ENCODE measurements around the gene NBEA. TPM values are rescaled to one million over a fixed set of nuclear protein-coding genes. Genes with fewer than 3 reads are reported as not detected.

The NBEA gene
- total RNA-seq, 1 donor from 2014 or later, result 6.1 TPM

DNA sequence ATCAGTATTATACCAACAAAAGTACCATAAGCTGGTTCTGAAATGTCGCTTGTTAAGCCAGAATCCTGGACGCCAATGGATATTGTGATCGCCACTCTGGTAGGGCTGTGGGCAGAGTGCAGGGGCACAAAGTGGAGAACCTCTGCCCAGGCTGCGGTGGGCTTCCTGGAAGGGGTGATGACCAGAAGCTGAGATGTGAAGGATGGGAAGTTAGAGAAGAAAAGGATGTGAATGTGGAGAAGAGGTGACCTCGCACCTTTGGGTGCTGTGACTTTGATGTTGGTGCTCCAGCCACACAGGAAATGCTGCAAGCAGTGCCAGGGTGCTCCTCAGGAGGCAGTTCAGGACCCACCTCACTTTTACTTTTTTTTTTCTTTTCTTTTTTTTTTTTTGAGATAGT, 742.4 kb downstream of the NBEA start:
- Histone ChIP-seq H3K36me3 (ENCODE audit: control insufficient read depth, insufficient read depth, low read length) (no peaks in the 10 kb centered on the region), H3K27me3 (ENCODE audit: control insufficient read depth, insufficient read depth, low read length) (no peaks in the 10 kb centered on the region), H3K4me3 (ENCODE audit: low read depth, low read length) (no peak overlapping the region)
- DNase-seq (ENCODE audit: low read depth), result no peak
- TF ChIP-seq, protein P1, sequence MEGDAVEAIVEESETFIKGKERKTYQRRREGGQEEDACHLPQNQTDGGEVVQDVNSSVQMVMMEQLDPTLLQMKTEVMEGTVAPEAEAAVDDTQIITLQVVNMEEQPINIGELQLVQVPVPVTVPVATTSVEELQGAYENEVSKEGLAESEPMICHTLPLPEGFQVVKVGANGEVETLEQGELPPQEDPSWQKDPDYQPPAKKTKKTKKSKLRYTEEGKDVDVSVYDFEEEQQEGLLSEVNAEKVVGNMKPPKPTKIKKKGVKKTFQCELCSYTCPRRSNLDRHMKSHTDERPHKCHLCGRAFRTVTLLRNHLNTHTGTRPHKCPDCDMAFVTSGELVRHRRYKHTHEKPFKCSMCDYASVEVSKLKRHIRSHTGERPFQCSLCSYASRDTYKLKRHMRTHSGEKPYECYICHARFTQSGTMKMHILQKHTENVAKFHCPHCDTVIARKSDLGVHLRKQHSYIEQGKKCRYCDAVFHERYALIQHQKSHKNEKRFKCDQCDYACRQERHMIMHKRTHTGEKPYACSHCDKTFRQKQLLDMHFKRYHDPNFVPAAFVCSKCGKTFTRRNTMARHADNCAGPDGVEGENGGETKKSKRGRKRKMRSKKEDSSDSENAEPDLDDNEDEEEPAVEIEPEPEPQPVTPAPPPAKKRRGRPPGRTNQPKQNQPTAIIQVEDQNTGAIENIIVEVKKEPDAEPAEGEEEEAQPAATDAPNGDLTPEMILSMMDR (IDR thresholded peaks at IDR 0.05; ENCODE audit: insufficient read depth, low read length, poor library complexity, severe bottlenecking), result no peak

- no peaks in the 10 kb centered on the region for H3K36me3 ChIP-seq (ENCODE audit: control insufficient read depth, insufficient read depth, low read length)
- no peak for DNase-seq (ENCODE audit: low read depth)
- H3K4me3 ChIP-seq (ENCODE audit: low read depth, low read length), result no peak overlapping the region
- TF ChIP-seq, protein P1 (IDR thresholded peaks at IDR 0.05; ENCODE audit: insufficient read depth, low read length, poor library complexity, severe bottlenecking), result no peak
- H3K27me3 ChIP-seq (ENCODE audit: control insufficient read depth, insufficient read depth, low read length), result no peaks in the 10 kb centered on the region
Observed at GRCh38 chr13:35687336-35687735, 745.3 kb downstream of the NBEA start.

DNA sequence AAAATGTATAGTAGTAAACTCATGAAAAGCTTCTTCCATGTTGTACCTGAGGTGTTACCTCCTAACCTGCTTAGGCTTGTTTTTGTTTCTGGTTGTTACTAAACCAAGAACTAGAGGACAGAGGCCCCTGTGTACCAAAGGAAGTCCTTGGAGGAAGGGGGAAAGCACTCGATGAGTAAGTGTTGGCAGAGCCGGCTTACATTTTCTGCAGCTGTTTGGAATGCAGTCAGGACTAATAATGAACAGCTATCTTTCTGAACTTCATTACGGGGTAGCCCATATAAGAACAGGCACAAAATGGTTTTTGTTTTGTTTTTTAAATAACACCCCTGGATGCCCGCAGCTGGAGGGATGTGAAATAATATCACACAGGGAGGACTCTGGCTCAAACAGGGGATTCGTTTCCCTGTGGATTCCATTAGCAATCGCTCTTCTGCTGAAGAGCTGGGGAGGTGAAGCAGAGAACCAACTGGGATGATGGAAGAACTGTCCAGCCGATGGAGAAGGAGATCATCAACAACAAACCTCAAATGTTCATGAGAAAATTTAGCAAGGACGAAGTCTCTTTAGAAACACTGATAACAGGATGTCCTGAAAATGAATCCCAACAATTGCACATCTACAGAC, 748.6 kb downstream of the NBEA start:
- no peak for DNase-seq (ENCODE audit: low read depth)
- H3K27me3 ChIP-seq (ENCODE audit: control insufficient read depth, insufficient read depth, low read length), result no peaks in the 10 kb centered on the region
- H3K4me3 ChIP-seq (ENCODE audit: low read depth, low read length), result no peak overlapping the region
- TF ChIP-seq, protein P1 (IDR thresholded peaks at IDR 0.05; ENCODE audit: insufficient read depth, low read length, poor library complexity, severe bottlenecking), result no peak
- H3K36me3 ChIP-seq (ENCODE audit: control insufficient read depth, insufficient read depth, low read length), result no peaks in the 10 kb centered on the region

- DNase-seq (ENCODE audit: low read depth), result no peak
- no peak overlapping the region for H3K4me3 ChIP-seq (ENCODE audit: low read depth, low read length)
- TF ChIP-seq, protein P1 (IDR thresholded peaks at IDR 0.05; ENCODE audit: insufficient read depth, low read length, poor library complexity, severe bottlenecking), result no peak
- no peaks in the 10 kb centered on the region for H3K36me3 ChIP-seq (ENCODE audit: control insufficient read depth, insufficient read depth, low read length)
- H3K27me3 ChIP-seq (ENCODE audit: control insufficient read depth, insufficient read depth, low read length), result no peaks in the 10 kb centered on the region
Observed at GRCh38 chr13:35693134-35693784, 751.2 kb downstream of the NBEA start.

GRCh38 chr13:35694031-35694430, 752.0 kb downstream of the NBEA start:
- Histone ChIP-seq H3K27me3 (ENCODE audit: control insufficient read depth, insufficient read depth, low read length) (no peaks in the 10 kb centered on the region), H3K4me3 (ENCODE audit: low read depth, low read length) (no peak overlapping the region), H3K36me3 (ENCODE audit: control insufficient read depth, insufficient read depth, low read length) (no peaks in the 10 kb centered on the region)
- TF ChIP-seq, protein P1 (IDR thresholded peaks at IDR 0.05; ENCODE audit: insufficient read depth, low read length, poor library complexity, severe bottlenecking), result no peak
- no peak for DNase-seq (ENCODE audit: low read depth)

Data from kidney epithelial cell (primary cell).